Right lobe of liver (tissue), 6 donors: ENCODE data around the gene YPEL5. TPM values are rescaled to one million over a fixed set of nuclear protein-coding genes. Genes with fewer than 3 reads are reported as not detected.
A peak's percentile ranks its signal among the peaks of the same experiment; 100 is the strongest.

Experiments used
- ATAC-seq, 4 donors: fragments of 200-7000 bp; cut with Tn5 transposase; one replicate each; pipeline ENCODE4 v1.9.1; 2020; ENCODE audit warnings: mild to moderate bottlenecking in 4 of 4, moderate library complexity in 4 of 4
- DNase-seq, 3 donors: peaks; one replicate each; pipeline ENCODE4 v3.0.0-alpha.2; 2020
- H3K27ac ChIP-seq, 3 donors: fragments of 200-600 bp; one replicate each; pipeline ENCODE4 v1.8.0; 2022
- H3K27me3 ChIP-seq, 2 donors: fragments of 200-600 bp; one replicate each; pipeline ENCODE4 v1.8.0; 2022
- H3K36me3 ChIP-seq, 4 donors: fragments of 200-600 bp; sonication (generic) in 1 of 4; one replicate each; pipeline versions ENCODE4 v1.5.1 to v1.8.0; 2017 to 2022; ENCODE audit warnings: control low read depth in 1 of 4
- H3K4me1 ChIP-seq, 4 donors: fragments of 200-600 bp; sonication (generic) in 1 of 4; one replicate each; pipeline versions ENCODE4 v1.5.1 to v1.8.0; 2017 to 2022; ENCODE audit warnings: control low read depth in 1 of 4
- H3K4me3 ChIP-seq, 3 donors: fragments of 200-600 bp; one replicate each; pipeline ENCODE4 v1.8.0; 2022
- H3K9me3 ChIP-seq, 4 donors: fragments of 200-600 bp; sonication (generic) in 1 of 4; one replicate each; pipeline versions ENCODE4 v1.5.1 to v1.8.0; 2017 to 2022; ENCODE audit warnings: control low read depth in 1 of 4
- POLR2A ChIP-seq: fragments of 450-650 bp; IDR thresholded peaks from one replicate; pipeline ENCODE4 v1.6.1; 2017; ENCODE audit warnings: antibody characterized with exemption, mild to moderate bottlenecking
- WGBS: methylation state at CpG from one replicate; pipeline ENCODE4 v1.1.6; 2018; ENCODE audit warnings: low coverage, low lambda C conversion rate; ENCODE audit not compliant: insufficient coverage; ENCODE audit errors: missing lambda C conversion rate; 5-methylcytosine and 5-hydroxymethylcytosine counted together
- intact Hi-C, 2 donors: fragments of 100-400 bp; cut with DNase I; formaldehyde crosslinking; loops; one replicate each; pipeline versions ENCODE4 v1.11.2 to v1.14.1; 2022
- total RNA-seq, 6 experiments: library from RNA; depleted of rRNA in 2 of 6; stranded (reverse); fragments of >200 nt in 2 of 6; fragmentation: NEBNext Ultra II Directional in 3 of 6; extraction: Animal tissue kit (Norgen Biotek cat#: 25700) in 3 of 6; gene quantifications; one replicate each; pipeline versions ENCODE4 v1.1.0 to v1.2.4, GENCODE V29; 2016 to 2023
- TF ChIP-seq, protein P1 (sequence below), 4 donors: fragments of 200-600 bp in 3 of 4; fragments of 450-650 bp in 1 of 4; IDR thresholded peaks; one replicate each; pipeline versions ENCODE4 v1.5.1 to v1.8.0; 2016 to 2022; ENCODE audit warnings: antibody characterized with exemption in 4 of 4, mild to moderate bottlenecking in 2 of 4
- donor health status: DM: no; HTN: yes; CAD: no.
- donor health status: DM: no; HTN: no; CAD: no.
- donor health status: DM: no; HTN: no; CAD: no.
- donor health status: DM: no; HTN: yes; CAD: no.
- donor health status: DM: no; HTN: yes; CAD: no.

The YPEL5 gene
- total RNA-seq, 6 experiments from 2014 or later = 22.7 to 49.2 (median 39.6) TPM

DNA sequence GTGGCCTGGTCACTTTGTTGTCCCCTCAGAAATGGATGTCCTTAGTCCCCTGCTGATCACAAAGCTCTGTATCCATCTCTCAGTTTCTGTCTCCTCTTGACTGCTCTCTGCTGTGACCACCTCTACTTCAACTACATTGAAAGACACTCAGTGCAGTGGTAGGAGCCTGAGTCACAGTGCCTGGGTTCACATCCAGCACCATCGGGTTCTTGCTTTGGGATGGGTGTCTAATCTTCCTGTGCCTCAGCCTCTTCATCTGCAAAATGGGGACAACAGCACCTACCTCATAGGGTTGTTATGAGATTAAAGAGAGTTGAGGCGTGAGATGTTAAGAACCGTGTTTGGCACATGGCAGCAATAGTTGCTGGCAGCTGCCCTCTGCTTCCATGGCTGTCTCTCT is 30.6 kb downstream of the YPEL5 start:
- no peaks in the 10 kb centered on the region for H3K27me3 ChIP-seq
- no peak for DNase-seq
- TF ChIP-seq, protein P1, sequence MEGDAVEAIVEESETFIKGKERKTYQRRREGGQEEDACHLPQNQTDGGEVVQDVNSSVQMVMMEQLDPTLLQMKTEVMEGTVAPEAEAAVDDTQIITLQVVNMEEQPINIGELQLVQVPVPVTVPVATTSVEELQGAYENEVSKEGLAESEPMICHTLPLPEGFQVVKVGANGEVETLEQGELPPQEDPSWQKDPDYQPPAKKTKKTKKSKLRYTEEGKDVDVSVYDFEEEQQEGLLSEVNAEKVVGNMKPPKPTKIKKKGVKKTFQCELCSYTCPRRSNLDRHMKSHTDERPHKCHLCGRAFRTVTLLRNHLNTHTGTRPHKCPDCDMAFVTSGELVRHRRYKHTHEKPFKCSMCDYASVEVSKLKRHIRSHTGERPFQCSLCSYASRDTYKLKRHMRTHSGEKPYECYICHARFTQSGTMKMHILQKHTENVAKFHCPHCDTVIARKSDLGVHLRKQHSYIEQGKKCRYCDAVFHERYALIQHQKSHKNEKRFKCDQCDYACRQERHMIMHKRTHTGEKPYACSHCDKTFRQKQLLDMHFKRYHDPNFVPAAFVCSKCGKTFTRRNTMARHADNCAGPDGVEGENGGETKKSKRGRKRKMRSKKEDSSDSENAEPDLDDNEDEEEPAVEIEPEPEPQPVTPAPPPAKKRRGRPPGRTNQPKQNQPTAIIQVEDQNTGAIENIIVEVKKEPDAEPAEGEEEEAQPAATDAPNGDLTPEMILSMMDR (IDR thresholded peaks at IDR 0.05) = no peak
- no peak for TF ChIP-seq POLR2A
- no peaks in the 10 kb centered on the region for H3K9me3 ChIP-seq
- ATAC-seq = no peak
- WGBS = 67% methylated on average over 2 of the region's 3 CpGs
- no peak overlapping the region for H3K27ac ChIP-seq
- H3K4me3 ChIP-seq = no peak overlapping the region
- H3K36me3 ChIP-seq = no peaks in the 10 kb centered on the region
- H3K4me1 ChIP-seq = no peaks in the 10 kb centered on the region
- intact Hi-C loops = no loop called here

DNA sequence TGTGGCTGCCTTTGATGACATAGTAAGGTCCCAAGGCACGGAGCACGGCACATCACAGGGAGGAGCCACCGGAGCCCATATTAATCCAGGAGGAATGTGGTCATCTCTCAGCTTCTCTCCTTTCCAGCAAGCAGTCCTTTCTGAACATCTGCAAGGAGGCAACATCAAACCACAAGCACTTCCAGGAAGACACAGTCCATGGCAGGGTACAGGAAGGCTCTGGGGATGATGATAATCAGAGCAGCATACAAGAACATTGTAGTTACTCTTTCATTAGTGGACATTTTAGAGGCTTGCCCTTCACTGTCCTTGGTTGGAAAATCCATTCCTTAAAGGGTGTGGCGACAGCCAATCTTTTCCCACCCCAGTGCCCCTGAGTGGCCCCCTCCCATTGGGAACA is 31.1 kb downstream of the YPEL5 start:
- 67% methylated on average over 1 of the region's 4 CpGs for WGBS
- Histone ChIP-seq H3K27me3 (no peaks in the 10 kb centered on the region), H3K27ac (no peak overlapping the region), H3K4me3 (no peak overlapping the region), H3K36me3 (no peaks in the 10 kb centered on the region), H3K4me1 (no peaks in the 10 kb centered on the region), H3K9me3 (no peaks in the 10 kb centered on the region)
- intact Hi-C loops = no loop called here
- ATAC-seq = peak in 1 of 4 donors; percentile 34
- TF ChIP-seq, protein P1 (IDR thresholded peaks at IDR 0.05) = no peak
- no peak for TF ChIP-seq POLR2A
- DNase-seq = no peak

GRCh38 chr2:30178618-30179434 is 32.0 kb downstream of the YPEL5 start:
- 54% methylated on average over 11 of the region's 11 CpGs for WGBS
- intact Hi-C loops = no loop called here
- H3K4me3 ChIP-seq = no peak overlapping the region
- DNase-seq = no peak
- no peaks in the 10 kb centered on the region for H3K4me1 ChIP-seq
- ATAC-seq = peak; percentile 40 to 89 (median 62)
- H3K27ac ChIP-seq = no peak overlapping the region
- TF ChIP-seq, protein P1 (IDR thresholded peaks at IDR 0.05) = no peak
- no peak for TF ChIP-seq POLR2A
- H3K36me3 ChIP-seq = no peaks in the 10 kb centered on the region
- H3K27me3 ChIP-seq = no peaks in the 10 kb centered on the region
- H3K9me3 ChIP-seq = no peaks in the 10 kb centered on the region

- no peak overlapping the region for H3K27ac ChIP-seq
- no peak for DNase-seq
Observed at GRCh38 chr2:30179536-30179935, 32.7 kb downstream of the YPEL5 start.

More at GRCh38 chr2:30179536-30179935, 32.7 kb downstream of the YPEL5 start:
- WGBS = 100% methylated on average over 1 of the region's 2 CpGs
- ATAC-seq = no peak
- Histone ChIP-seq H3K9me3 (no peaks in the 10 kb centered on the region), H3K4me1 (no peaks in the 10 kb centered on the region), H3K4me3 (no peak overlapping the region), H3K36me3 (no peaks in the 10 kb centered on the region), H3K27me3 (no peaks in the 10 kb centered on the region)
- no peak for TF ChIP-seq POLR2A
- TF ChIP-seq, protein P1 (IDR thresholded peaks at IDR 0.05) = no peak
- intact Hi-C loops = no loop called here
